Measurements from ENCODE around the gene MBNL1.
A peak's percentile ranks its signal among the peaks of the same experiment; 100 is the strongest.

MBNL1 gene

GRCh38 chr3:152263711-152264110 is 5.0 kb upstream of the MBNL1 start:
- no peaks in the 10 kb centered on the region for H3K36me3 ChIP-seq (ENCODE audit: control insufficient read depth, insufficient read depth, low read length)
- H3K4me1 ChIP-seq (ENCODE audit: control insufficient read depth, insufficient read depth, low read length, poor library complexity, severe bottlenecking), result peaks cover 27% of the 10 kb centered on the region
- no peak overlapping the region for H3K27ac ChIP-seq (ENCODE audit: low read depth, low read length, severe bottlenecking)
- no peak overlapping the region for H3K4me3 ChIP-seq (ENCODE audit: extremely low read depth, insufficient read depth, low read length, poor library complexity, severe bottlenecking)
- H3K9me3 ChIP-seq (ENCODE audit: control insufficient read depth, low read length), result no peaks in the 10 kb centered on the region
- 92 to 100% methylated on average over 1 of the region's 2 CpGs for WGBS, 2 experiments (ENCODE audit: insufficient coverage in 2 of 2)

DNA sequence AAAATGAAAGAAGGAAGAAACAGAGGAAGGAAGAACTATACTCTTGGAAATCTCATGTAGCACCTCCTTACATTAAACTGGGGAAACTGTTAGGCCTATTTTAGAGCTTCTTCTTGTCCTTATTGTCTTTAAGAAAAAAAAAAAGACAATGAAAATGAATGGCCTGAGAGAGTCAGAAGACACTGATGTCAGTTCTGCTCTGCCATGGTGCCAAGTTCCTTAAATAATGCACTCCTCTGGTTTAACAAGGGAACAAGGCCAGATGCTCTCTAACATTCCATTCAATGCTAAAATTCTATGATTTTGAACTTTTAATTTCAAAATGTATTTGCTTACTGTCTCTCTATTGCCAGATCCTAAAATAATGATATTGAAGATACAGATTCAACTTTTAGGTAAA is 4.4 kb upstream of the MBNL1 start:
- Histone ChIP-seq H3K4me1 (ENCODE audit: control insufficient read depth, insufficient read depth, low read length, poor library complexity, severe bottlenecking) (peaks cover 25% of the 10 kb centered on the region), H3K9me3 (ENCODE audit: control insufficient read depth, low read length) (no peaks in the 10 kb centered on the region), H3K27ac (ENCODE audit: low read depth, low read length, severe bottlenecking) (no peak overlapping the region), H3K36me3 (ENCODE audit: control insufficient read depth, insufficient read depth, low read length) (no peaks in the 10 kb centered on the region), H3K4me3 (ENCODE audit: extremely low read depth, insufficient read depth, low read length, poor library complexity, severe bottlenecking) (no peak overlapping the region)

DNA sequence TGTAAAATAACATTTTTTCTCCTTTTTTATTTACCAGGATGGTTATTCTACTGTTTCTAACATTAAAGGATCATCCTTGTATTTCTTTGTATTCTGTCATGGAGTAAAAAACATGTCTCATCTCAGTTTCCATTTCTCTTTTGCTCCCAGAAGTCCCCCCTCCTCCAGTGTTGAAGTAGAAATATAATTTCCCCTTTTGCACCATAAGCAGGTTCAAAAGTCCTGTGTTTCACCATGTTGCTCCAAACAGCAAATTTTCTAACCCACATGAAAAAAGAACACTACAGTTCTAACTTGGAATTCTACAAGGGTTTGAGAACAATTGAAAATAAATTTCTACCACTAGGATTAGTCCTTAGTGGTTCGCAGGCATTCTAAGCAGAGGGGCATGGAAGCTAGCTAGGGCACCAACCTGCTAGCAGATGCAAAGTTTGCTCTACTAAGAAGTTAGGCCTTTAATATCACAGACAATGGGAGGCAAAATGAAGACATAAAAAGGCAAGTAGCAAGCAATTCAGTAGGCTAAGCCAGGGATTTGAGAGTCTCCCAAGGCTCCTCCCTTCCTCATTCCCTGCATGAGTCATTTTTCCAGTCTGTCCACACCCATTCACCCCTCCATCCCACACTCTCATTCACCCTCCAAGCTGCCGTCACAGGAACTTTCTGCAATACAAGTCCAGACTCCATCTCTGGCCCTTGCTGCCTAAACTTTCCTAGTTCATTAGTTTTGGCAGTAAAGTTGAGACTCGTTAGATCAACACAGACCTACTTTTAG is 2.3 kb upstream of the MBNL1 start:
- Histone ChIP-seq H3K36me3 (ENCODE audit: control insufficient read depth, insufficient read depth, low read length) (no peaks in the 10 kb centered on the region), H3K4me1 (ENCODE audit: control insufficient read depth, insufficient read depth, low read length, poor library complexity, severe bottlenecking) (peaks cover 22% of the 10 kb centered on the region), H3K4me3 (ENCODE audit: extremely low read depth, insufficient read depth, low read length, poor library complexity, severe bottlenecking) (no peak overlapping the region), H3K9me3 (ENCODE audit: control insufficient read depth, low read length) (no peaks in the 10 kb centered on the region), H3K27ac (ENCODE audit: low read depth, low read length, severe bottlenecking) (no peak overlapping the region)
- 75 to 79% methylated on average over 2 to 3 of the region's 3 CpGs for WGBS, 2 experiments (ENCODE audit: insufficient coverage in 2 of 2)

DNA sequence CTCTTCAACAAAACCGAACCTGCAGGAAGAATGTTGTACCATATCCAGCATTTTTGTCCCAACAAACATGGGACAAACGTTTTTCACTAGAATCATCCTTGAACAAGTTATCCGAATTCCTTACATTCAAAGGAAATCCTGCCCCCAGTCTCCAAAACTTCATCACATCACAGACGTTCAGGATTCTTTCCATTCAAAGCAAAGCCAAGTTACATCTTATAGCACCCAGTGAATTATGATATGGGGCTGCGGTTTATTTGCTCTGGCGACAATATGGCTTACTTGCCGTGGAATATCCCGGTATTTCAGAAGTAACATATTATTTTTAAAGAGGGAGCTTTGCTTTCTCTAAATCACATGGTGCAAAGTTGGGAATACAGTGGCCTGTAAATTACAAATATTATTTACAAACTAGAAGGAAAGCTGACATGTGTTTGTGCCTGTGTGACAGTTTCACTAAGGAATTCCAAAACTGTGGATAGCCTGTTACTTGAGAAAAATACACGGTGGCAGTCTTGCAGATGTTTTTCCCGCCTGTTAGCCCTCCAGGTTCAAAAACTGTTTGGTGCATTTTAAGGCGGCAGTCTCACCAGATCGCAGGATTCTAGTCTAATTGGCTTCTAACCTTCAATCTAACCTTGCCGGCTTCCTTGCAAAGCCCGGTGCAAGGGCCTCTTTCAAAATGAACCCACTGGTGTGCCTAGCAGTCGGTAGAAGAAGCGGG is 736 bp upstream of the MBNL1 start:
- Histone ChIP-seq H3K4me1 (ENCODE audit: control insufficient read depth, insufficient read depth, low read length, poor library complexity, severe bottlenecking) (peaks cover 27% of the 10 kb centered on the region), H3K27ac (ENCODE audit: low read depth, low read length, severe bottlenecking) (peak overlapping the region; percentile 96), H3K9me3 (ENCODE audit: control insufficient read depth, low read length) (no peaks in the 10 kb centered on the region), H3K36me3 (ENCODE audit: control insufficient read depth, insufficient read depth, low read length) (no peaks in the 10 kb centered on the region), H3K4me3 (ENCODE audit: extremely low read depth, insufficient read depth, low read length, poor library complexity, severe bottlenecking) (peak overlapping the region; percentile 78)
- WGBS, 2 experiments (ENCODE audit: insufficient coverage in 2 of 2), result 24 to 44% methylated on average over 8 to 9 of the region's 16 CpGs

DNA sequence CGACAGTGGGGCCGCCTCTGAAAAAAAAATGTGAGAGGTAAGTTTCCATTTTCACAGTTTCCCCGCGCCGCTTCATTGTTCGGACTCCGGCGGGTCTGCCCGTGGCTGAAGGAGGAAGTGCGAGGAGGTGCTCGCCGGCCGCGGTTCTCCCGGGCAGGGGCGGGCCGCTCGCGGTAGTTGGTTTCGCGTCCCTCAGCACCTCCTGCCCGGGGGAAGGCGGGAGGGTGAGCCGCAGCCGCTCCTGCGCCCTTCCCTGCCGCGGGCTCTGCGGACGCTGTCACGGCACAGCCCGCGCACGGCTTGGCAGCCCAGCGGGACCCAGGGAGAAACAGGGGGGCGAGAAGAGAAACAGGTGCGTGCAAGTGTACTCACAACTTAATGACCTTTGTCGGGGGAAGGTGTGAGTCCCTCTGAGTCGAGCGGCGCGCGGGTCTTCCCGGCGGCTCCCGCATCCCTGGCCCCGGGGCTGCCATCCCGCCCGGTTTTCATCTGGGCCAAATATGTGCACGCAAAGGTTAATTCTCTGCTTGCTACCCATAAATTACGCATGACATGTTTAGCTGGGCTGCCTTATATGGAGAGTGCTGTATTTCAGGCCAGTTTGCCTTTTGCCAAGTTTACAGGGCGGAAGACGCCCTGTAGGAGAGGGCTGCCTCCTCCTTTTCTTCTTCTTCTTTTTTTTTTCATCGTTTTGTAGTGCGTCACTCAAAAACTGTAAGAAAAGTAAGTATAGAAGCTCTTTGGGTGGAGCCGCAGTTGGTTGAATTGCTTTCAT is 514 bp downstream of the MBNL1 start:
- H3K27ac ChIP-seq (ENCODE audit: low read depth, low read length, severe bottlenecking), result peak overlapping the region; percentile 96
- H3K9me3 ChIP-seq (ENCODE audit: control insufficient read depth, low read length), result no peaks in the 10 kb centered on the region

GRCh38 chr3:152269831-152270734 is 1.4 kb downstream of the MBNL1 start:
- Histone ChIP-seq H3K36me3 (ENCODE audit: control insufficient read depth, insufficient read depth, low read length) (no peaks in the 10 kb centered on the region), H3K4me1 (ENCODE audit: control insufficient read depth, insufficient read depth, low read length, poor library complexity, severe bottlenecking) (peaks cover 27% of the 10 kb centered on the region), H3K27ac (ENCODE audit: low read depth, low read length, severe bottlenecking) (peak overlapping the region; percentile 96), H3K4me3 (ENCODE audit: extremely low read depth, insufficient read depth, low read length, poor library complexity, severe bottlenecking) (peak overlapping the region; percentile 78), H3K9me3 (ENCODE audit: control insufficient read depth, low read length) (no peaks in the 10 kb centered on the region)
- 12 to 17% methylated on average over 6 to 10 of the region's 16 CpGs for WGBS, 2 experiments (ENCODE audit: insufficient coverage in 2 of 2)

More for the DNA sequence above, 514 bp downstream of the MBNL1 start:
- Histone ChIP-seq H3K4me3 (ENCODE audit: extremely low read depth, insufficient read depth, low read length, poor library complexity, severe bottlenecking) (peak overlapping the region; percentile 78), H3K36me3 (ENCODE audit: control insufficient read depth, insufficient read depth, low read length) (no peaks in the 10 kb centered on the region), H3K4me1 (ENCODE audit: control insufficient read depth, insufficient read depth, low read length, poor library complexity, severe bottlenecking) (peaks cover 27% of the 10 kb centered on the region)
- 0% methylated on average over 32 to 36 of the region's 56 CpGs for WGBS, 2 experiments (ENCODE audit: insufficient coverage in 2 of 2)

DNA sequence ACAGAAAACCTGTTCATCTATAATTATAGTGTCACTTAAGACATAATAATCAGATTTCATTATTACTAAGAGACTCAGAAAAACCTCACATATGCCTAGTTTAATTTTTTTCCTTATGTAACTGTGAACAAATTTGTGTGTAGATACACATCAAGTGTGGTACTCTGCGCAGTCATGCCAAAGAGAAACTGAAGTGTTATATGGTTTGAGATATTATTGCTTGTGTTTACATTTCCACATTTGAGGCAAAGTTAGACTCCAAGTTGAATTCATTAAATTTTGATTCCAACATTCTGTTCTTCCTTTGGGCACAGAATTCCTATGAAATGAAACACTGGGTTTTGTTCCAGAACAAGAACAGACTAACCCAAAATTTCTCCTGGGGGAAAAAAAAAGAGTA is 2.2 kb downstream of the MBNL1 start:
- Histone ChIP-seq H3K4me3 (ENCODE audit: extremely low read depth, insufficient read depth, low read length, poor library complexity, severe bottlenecking) (peak overlapping the region; percentile 78), H3K4me1 (ENCODE audit: control insufficient read depth, insufficient read depth, low read length, poor library complexity, severe bottlenecking) (peaks cover 27% of the 10 kb centered on the region), H3K9me3 (ENCODE audit: control insufficient read depth, low read length) (no peaks in the 10 kb centered on the region), H3K36me3 (ENCODE audit: control insufficient read depth, insufficient read depth, low read length) (no peaks in the 10 kb centered on the region), H3K27ac (ENCODE audit: low read depth, low read length, severe bottlenecking) (no peak overlapping the region)
- 100% methylated on average over 1 of the region's 1 CpG; no CpG with 5 or more reads in 1 of the 2 experiments for WGBS, 2 experiments (ENCODE audit: insufficient coverage in 2 of 2)

- no peaks in the 10 kb centered on the region for H3K36me3 ChIP-seq (ENCODE audit: control insufficient read depth, insufficient read depth, low read length)
- peak overlapping the region; percentile 78 for H3K4me3 ChIP-seq (ENCODE audit: extremely low read depth, insufficient read depth, low read length, poor library complexity, severe bottlenecking)
- WGBS, 2 experiments (ENCODE audit: insufficient coverage in 2 of 2), result 89 to 100% methylated on average over 1 of the region's 5 CpGs
- no peaks in the 10 kb centered on the region for H3K9me3 ChIP-seq (ENCODE audit: control insufficient read depth, low read length)
- no peak overlapping the region for H3K27ac ChIP-seq (ENCODE audit: low read depth, low read length, severe bottlenecking)
- peaks cover 20% of the 10 kb centered on the region for H3K4me1 ChIP-seq (ENCODE audit: control insufficient read depth, insufficient read depth, low read length, poor library complexity, severe bottlenecking)
These were observed 2.9 kb downstream of the MBNL1 start for GRCh38 chr3:152271501-152272236.

- Histone ChIP-seq H3K4me3 (ENCODE audit: extremely low read depth, insufficient read depth, low read length, poor library complexity, severe bottlenecking) (no peak overlapping the region), H3K9me3 (ENCODE audit: control insufficient read depth, low read length) (no peaks in the 10 kb centered on the region), H3K4me1 (ENCODE audit: control insufficient read depth, insufficient read depth, low read length, poor library complexity, severe bottlenecking) (peaks cover 9% of the 10 kb centered on the region), H3K36me3 (ENCODE audit: control insufficient read depth, insufficient read depth, low read length) (no peaks in the 10 kb centered on the region), H3K27ac (ENCODE audit: low read depth, low read length, severe bottlenecking) (no peak overlapping the region)
- WGBS, 2 experiments (ENCODE audit: insufficient coverage in 2 of 2), result 69 to 86% methylated on average over 2 to 3 of the region's 3 CpGs
These were observed 4.1 kb downstream of the MBNL1 start for GRCh38 chr3:152272771-152273242.

All from mesodermal cell (in vitro differentiated cells).